NCI-H446 treated with DMSO at 0.1 percent for 48 hours (cell line): ENCODE measurements around the gene PUS10.
"Not testable (repeated sequence)": the region's sequence is repeated elsewhere in the genome, so short reads cannot be mapped to it uniquely, and the experiment has no call there.

Experiments
- DNase-seq: peaks from one replicate; lab custom pipeline; 2025; lab: John Stamatoyannopoulos, UW

PUS10 gene

GRCh38 chr2:60932954-60933353, 85.1 kb downstream of the PUS10 start:
- no peak for DNase-seq

- not testable (repeated sequence) for DNase-seq
Observed at GRCh38 chr2:60932061-60932460, 86.0 kb downstream of the PUS10 start.

GRCh38 chr2:60926741-60927552, 91.1 kb downstream of the PUS10 start:
- DNase-seq = no peak

GRCh38 chr2:60925994-60926740, 91.9 kb downstream of the PUS10 start:
- DNase-seq = no peak

- no peak for DNase-seq
Observed at GRCh38 chr2:60907329-60907728, 110.7 kb downstream of the PUS10 start.

- DNase-seq = no peak
Observed at GRCh38 chr2:60906395-60906794, 111.7 kb downstream of the PUS10 start.

GRCh38 chr2:60905867-60906266, 112.2 kb downstream of the PUS10 start:
- not testable (repeated sequence) for DNase-seq

GRCh38 chr2:60901296-60901695, 116.8 kb downstream of the PUS10 start:
- DNase-seq = not testable (repeated sequence)

GRCh38 chr2:60899892-60900249, 118.2 kb downstream of the PUS10 start:
- no peak for DNase-seq

GRCh38 chr2:60899230-60899891, 118.7 kb downstream of the PUS10 start:
- no peak for DNase-seq

- DNase-seq = no peak
Observed at GRCh38 chr2:60898567-60898966, 119.5 kb downstream of the PUS10 start.
